SK-N-MC (cell line): ENCODE measurements around the gene EIF1AD.
"Not testable (repeated sequence)": the region's sequence is repeated elsewhere in the genome, so short reads cannot be mapped to it uniquely, and the experiment has no call there.

ENCODE experiments used
- EZH2 ChIP-seq: fragments of 200-600 bp; sonication (generic); IDR thresholded peaks from one replicate; pipeline ENCODE4 v1.6.1; 2017; ENCODE audit warnings: antibody characterized with exemption
- POLR2AphosphoS5 ChIP-seq: IDR thresholded peaks from 2 replicates; pipeline ENCODE4 v1.6.1; 2012; ENCODE audit warnings: mild to moderate bottlenecking, low read depth, low read length, borderline replicate concordance

DNA sequence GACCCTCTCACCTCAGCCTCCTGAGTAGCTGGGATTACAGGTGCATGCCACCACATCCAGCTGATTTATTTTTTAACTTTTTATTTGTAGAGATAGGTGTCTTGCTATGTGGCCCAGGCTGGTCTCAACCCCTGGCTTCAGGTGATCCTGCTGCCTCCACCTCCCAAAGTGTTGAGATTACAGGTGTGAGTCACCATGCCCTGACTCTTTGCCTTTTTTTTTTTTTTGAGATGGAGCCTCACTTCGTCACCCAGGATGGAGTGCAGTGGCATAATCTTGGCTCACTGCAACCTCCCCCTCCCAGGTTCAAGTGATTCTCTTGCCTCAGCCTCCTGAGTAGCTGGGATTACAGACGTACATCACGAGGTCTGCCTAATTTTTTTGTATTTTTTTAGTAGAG, 50.3 kb downstream of the EIF1AD start:
- not testable (repeated sequence) for TF ChIP-seq EZH2, POLR2AphosphoS5
